Measurements from ENCODE around the gene PPP1R12C. TPM values are rescaled to one million over a fixed set of nuclear protein-coding genes. Genes with fewer than 3 reads are reported as not detected.

Gene PPP1R12C
- total RNA-seq, 1 experiment from 2014 or later: 30.5 TPM

GRCh38 chr19:55082020-55082851, 35.2 kb downstream of the PPP1R12C start:
- Histone ChIP-seq H3K27me3 (no peaks in the 10 kb centered on the region), H3K4me1 (no peaks in the 10 kb centered on the region), H3K4me3 (no peak overlapping the region), H3K36me3 (no peaks in the 10 kb centered on the region), H3K27ac (no peak overlapping the region), H3K9me3 (replicated peaks) (no peaks in the 10 kb centered on the region)
- DNase-seq: no peak

- H3K9me3 ChIP-seq (replicated peaks): no peaks in the 10 kb centered on the region
- H3K4me3 ChIP-seq: no peak overlapping the region
- no peak for DNase-seq
- no peaks in the 10 kb centered on the region for H3K36me3 ChIP-seq
- H3K27ac ChIP-seq: no peak overlapping the region
- no peaks in the 10 kb centered on the region for H3K27me3 ChIP-seq
- no peaks in the 10 kb centered on the region for H3K4me1 ChIP-seq
These were observed 35.7 kb downstream of the PPP1R12C start for GRCh38 chr19:55081770-55082019.

- no peaks in the 10 kb centered on the region for H3K9me3 ChIP-seq (replicated peaks)
- H3K4me3 ChIP-seq: no peak overlapping the region
- H3K27me3 ChIP-seq: no peaks in the 10 kb centered on the region
- H3K36me3 ChIP-seq: no peaks in the 10 kb centered on the region
- no peak overlapping the region for H3K27ac ChIP-seq
- DNase-seq: no peak
- no peaks in the 10 kb centered on the region for H3K4me1 ChIP-seq
These were observed 36.3 kb downstream of the PPP1R12C start for GRCh38 chr19:55080968-55081769.

GRCh38 chr19:55080121-55080967, 37.1 kb downstream of the PPP1R12C start:
- Histone ChIP-seq H3K27ac (no peak overlapping the region), H3K4me3 (no peak overlapping the region), H3K4me1 (no peaks in the 10 kb centered on the region), H3K36me3 (no peaks in the 10 kb centered on the region), H3K27me3 (no peaks in the 10 kb centered on the region), H3K9me3 (replicated peaks) (no peaks in the 10 kb centered on the region)
- DNase-seq: peak in 1 of 2 experiments; percentile 39

GRCh38 chr19:55079400-55080038, 37.9 kb downstream of the PPP1R12C start:
- Histone ChIP-seq H3K27ac (no peak overlapping the region), H3K4me3 (no peak overlapping the region), H3K27me3 (no peaks in the 10 kb centered on the region), H3K9me3 (replicated peaks) (no peaks in the 10 kb centered on the region), H3K36me3 (no peaks in the 10 kb centered on the region), H3K4me1 (no peaks in the 10 kb centered on the region)
- DNase-seq: no peak

- Histone ChIP-seq H3K27ac (no peak overlapping the region), H3K27me3 (no peaks in the 10 kb centered on the region), H3K36me3 (no peaks in the 10 kb centered on the region)
These were observed 38.4 kb downstream of the PPP1R12C start for GRCh38 chr19:55078996-55079395.

GRCh38 chr19:55077106-55077505, 40.3 kb downstream of the PPP1R12C start:
- no peaks in the 10 kb centered on the region for H3K27me3 ChIP-seq
- no peaks in the 10 kb centered on the region for H3K9me3 ChIP-seq (replicated peaks)

More at GRCh38 chr19:55078996-55079395, 38.4 kb downstream of the PPP1R12C start:
- Histone ChIP-seq H3K4me3 (no peak overlapping the region), H3K9me3 (replicated peaks) (no peaks in the 10 kb centered on the region), H3K4me1 (no peaks in the 10 kb centered on the region)
- no peak for DNase-seq

GRCh38 chr19:55076321-55076720, 41.1 kb downstream of the PPP1R12C start:
- no peaks in the 10 kb centered on the region for H3K27me3 ChIP-seq
- DNase-seq: no peak
- no peaks in the 10 kb centered on the region for H3K9me3 ChIP-seq (replicated peaks)
- H3K4me1 ChIP-seq: peaks cover 9% of the 10 kb centered on the region
- H3K27ac ChIP-seq: no peak overlapping the region
- H3K36me3 ChIP-seq: no peaks in the 10 kb centered on the region
- H3K4me3 ChIP-seq: no peak overlapping the region

More at GRCh38 chr19:55077106-55077505, 40.3 kb downstream of the PPP1R12C start:
- Histone ChIP-seq H3K36me3 (no peaks in the 10 kb centered on the region), H3K27ac (no peak overlapping the region), H3K4me1 (peaks cover 1% of the 10 kb centered on the region), H3K4me3 (no peak overlapping the region)
- no peak for DNase-seq

- no peak within 1 kb of the TSS for H3K4me3 ChIP-seq
- H3K9me3 ChIP-seq (replicated peaks): no peaks in the 10 kb centered on the region
- H3K27ac ChIP-seq: no peak within 1 kb of the TSS
- H3K27me3 ChIP-seq: no peaks in the 10 kb centered on the region
- H3K4me1 ChIP-seq: peaks cover 18% of the 10 kb centered on the region
- H3K36me3 ChIP-seq: no peaks in the 10 kb centered on the region
- DNase-seq: no peak
These were observed 42.0 kb downstream of the PPP1R12C start, which contains the start of gene EPS8L1 for GRCh38 chr19:55075371-55075998. EPS8L1 (plus strand) TSS chr19:55075869; CDS start chr19:55076445, 576 bp downstream.

GRCh38 chr19:55071913-55072312, 45.5 kb downstream of the PPP1R12C start:
- Histone ChIP-seq H3K9me3 (replicated peaks) (no peaks in the 10 kb centered on the region), H3K36me3 (no peaks in the 10 kb centered on the region), H3K4me1 (peaks cover 24% of the 10 kb centered on the region), H3K4me3 (no peak overlapping the region), H3K27me3 (peaks cover 10% of the 10 kb centered on the region), H3K27ac (peak overlapping the region; percentile 23; the same call in 1 of the 2 replicates)
- DNase-seq: no peak

- H3K4me1 ChIP-seq: peaks cover 24% of the 10 kb centered on the region
- no peak overlapping the region for H3K4me3 ChIP-seq
- H3K9me3 ChIP-seq (replicated peaks): no peaks in the 10 kb centered on the region
- H3K27me3 ChIP-seq: peaks cover 10% of the 10 kb centered on the region
- peak overlapping the region; percentile 23 for H3K27ac ChIP-seq
- peak; percentile 96 to 98 for DNase-seq
- H3K36me3 ChIP-seq: no peaks in the 10 kb centered on the region
These were observed 46.3 kb downstream of the PPP1R12C start for GRCh38 chr19:55071129-55071502.

- H3K4me3 ChIP-seq: no peak overlapping the region
- H3K27me3 ChIP-seq: peaks cover 10% of the 10 kb centered on the region
- no peaks in the 10 kb centered on the region for H3K36me3 ChIP-seq
- peak overlapping the region; percentile 23 for H3K27ac ChIP-seq
- peaks cover 24% of the 10 kb centered on the region for H3K4me1 ChIP-seq
- DNase-seq: no peak
- H3K9me3 ChIP-seq (replicated peaks): no peaks in the 10 kb centered on the region
These were observed 46.8 kb downstream of the PPP1R12C start for GRCh38 chr19:55070466-55071128.

- no peak overlapping the region for H3K27ac ChIP-seq
- peaks cover 24% of the 10 kb centered on the region for H3K4me1 ChIP-seq
- no peaks in the 10 kb centered on the region for H3K36me3 ChIP-seq
- DNase-seq: no peak
- H3K27me3 ChIP-seq: peaks cover 10% of the 10 kb centered on the region
- no peaks in the 10 kb centered on the region for H3K9me3 ChIP-seq (replicated peaks)
- H3K4me3 ChIP-seq: peak overlapping the region; percentile 30; the same call in 1 of the 2 replicates
These were observed 47.6 kb downstream of the PPP1R12C start for GRCh38 chr19:55069865-55070197.
